ENCODE data around the gene GSG1L. TPM values are rescaled to one million over a fixed set of nuclear protein-coding genes. Genes with fewer than 3 reads are reported as not detected.

Gene GSG1L
- total RNA-seq, 1 donor from 2014 or later: 2.0 TPM

GRCh38 chr16:28091656-28092055, 28.1 kb upstream of the GSG1L start:
- DNase-seq: no peak

GRCh38 chr16:28090646-28091377, 27.3 kb upstream of the GSG1L start:
- DNase-seq: no peak

GRCh38 chr16:28089992-28090365, 26.5 kb upstream of the GSG1L start:
- no peak for DNase-seq

GRCh38 chr16:28089205-28089991, 25.9 kb upstream of the GSG1L start:
- no peak for DNase-seq

GRCh38 chr16:28087675-28088300, 24.3 kb upstream of the GSG1L start:
- DNase-seq: no peak

GRCh38 chr16:28087140-28087660, 23.7 kb upstream of the GSG1L start:
- no peak for DNase-seq

GRCh38 chr16:28086186-28087139, 22.9 kb upstream of the GSG1L start:
- no peak for DNase-seq

- no peak for DNase-seq
Observed at GRCh38 chr16:28085389-28086171, 22.1 kb upstream of the GSG1L start.

GRCh38 chr16:28084209-28084608, 20.7 kb upstream of the GSG1L start:
- no peak for DNase-seq

GRCh38 chr16:28082624-28083023, 19.1 kb upstream of the GSG1L start:
- DNase-seq: no peak

- DNase-seq: no peak
Observed at GRCh38 chr16:28081391-28081968, 18.0 kb upstream of the GSG1L start.

GRCh38 chr16:28078261-28078660, 14.7 kb upstream of the GSG1L start:
- no peak for DNase-seq

- DNase-seq: no peak
Observed at GRCh38 chr16:28073836-28074235, 10.3 kb upstream of the GSG1L start.

- no peak for DNase-seq
Observed at GRCh38 chr16:28072087-28072486, 8.6 kb upstream of the GSG1L start.

- DNase-seq: no peak
Observed at GRCh38 chr16:28069971-28070794, 6.7 kb upstream of the GSG1L start.

GRCh38 chr16:28068976-28069375, 5.5 kb upstream of the GSG1L start:
- DNase-seq: no peak

GRCh38 chr16:28067604-28068379, 4.3 kb upstream of the GSG1L start:
- no peak for DNase-seq

GRCh38 chr16:28064706-28065249, 1.3 kb upstream of the GSG1L start:
- no peak for DNase-seq

- no peak for DNase-seq
Observed at GRCh38 chr16:28064150-28064549, 636 bp upstream of the GSG1L start.

Data from occipital lobe (tissue), 2 donors.